K562 (cell line): ENCODE measurements around the gene RYR3. TPM values are rescaled to one million over a fixed set of nuclear protein-coding genes. Genes with fewer than 3 reads are reported as not detected.

Experiments
- ARHGAP35 ChIP-seq: fragments of 450-650 bp; IDR thresholded peaks from 2 replicates; pipeline ENCODE4 v1.6.1; 2018; ENCODE audit not compliant: partially characterized antibody
- EWSR1 ChIP-seq: fragments of 450-650 bp; IDR thresholded peaks from 2 replicates; pipeline ENCODE4 v1.6.1; 2018; ENCODE audit warnings: borderline replicate concordance, mild to moderate bottlenecking, low read depth, moderate library complexity; ENCODE audit not compliant: partially characterized antibody
- FOS ChIP-seq: IDR thresholded peaks from 3 replicates; pipeline ENCODE4 v1.6.1; 2011; ENCODE audit not compliant: insufficient read length; ENCODE audit errors: extremely low read depth
- FOXO4 ChIP-seq: fragments of 450-650 bp; formaldehyde crosslinking; IDR thresholded peaks from 2 replicates; pipeline ENCODE4 v1.4.0; 2020; ENCODE audit warnings: mild to moderate bottlenecking, moderate library complexity
- MIER1 ChIP-seq: fragments of 450-650 bp; IDR thresholded peaks from 2 replicates; pipeline ENCODE4 v1.6.1; 2016; ENCODE audit warnings: antibody characterized with exemption, mild to moderate bottlenecking, low read depth
- SRSF1 ChIP-seq: fragments of 200-400 bp; formaldehyde crosslinking; IDR thresholded peaks from 2 replicates; pipeline ENCODE4 v1.6.1; 2017; ENCODE audit warnings: mild to moderate bottlenecking, low read depth, low read length, moderate library complexity
- U2AF2 ChIP-seq: fragments of 200-400 bp; formaldehyde crosslinking; optimal IDR thresholded peaks from 2 replicates; pipeline ENCODE3; 2017; ENCODE audit warnings: low read depth, mild to moderate bottlenecking, low read length
- ZZZ3 ChIP-seq: fragments of 450-650 bp; IDR thresholded peaks from 2 replicates; pipeline ENCODE4 v1.6.1; 2016; ENCODE audit warnings: antibody characterized with exemption, mild to moderate bottlenecking, moderate library complexity
- polyA plus RNA-seq, 8 experiments: library from polyadenylated mRNA; depleted of rRNA in 4 of 8; stranded (reverse) in 5 of 8; unstranded in 3 of 8; fragments of >200 nt; fragmentation: Nextera tagmentation in 2 of 8; fragmentation: Illumina TruSeq in 1 of 8; extraction: Ambion mirVana in 2 of 8; extraction: Trizol in 1 of 8; gene quantifications; 2 replicates each; pipeline versions ENCODE4 v1.2.1 to v1.2.3, GENCODE V29; 2011 to 2014; ENCODE audit warnings: inconsistent platforms in 1 of 8, missing spikeins in 1 of 8
- total RNA-seq, 7 experiments: library from RNA; depleted of rRNA in 6 of 7; stranded (reverse); fragments of >200 nt in 6 of 7; fragmentation: Illumina TruSeq in 2 of 7; extraction: Trizol in 2 of 7; gene quantifications; 2 replicates each; pipeline versions ENCODE4 v1.2.1 to v1.2.3, GENCODE V29; 2011 to 2021; ENCODE audit warnings: low replicate concordance in 1 of 7
- TF ChIP-seq, protein P1 (sequence below): sonication (generic); formaldehyde crosslinking; IDR thresholded peaks from 2 replicates; pipeline ENCODE4 v1.9.0; 2022; ENCODE audit warnings: mild to moderate bottlenecking, missing genetic modification reagents
- TF ChIP-seq, protein P2 (sequence below): fragments of 250-450 bp; sonication (Bioruptor Pico); IDR thresholded peaks from 2 replicates; pipeline ENCODE4 v1.8.0; 2022; ENCODE audit warnings: inconsistent platforms

Gene RYR3
- total and polyA plus RNA-seq, 9 of the 15 experiments (the other 6 are each of a cell fraction or from before 2014, with no cell fraction given) = 0.04 TPM; not detected in 8

DNA sequence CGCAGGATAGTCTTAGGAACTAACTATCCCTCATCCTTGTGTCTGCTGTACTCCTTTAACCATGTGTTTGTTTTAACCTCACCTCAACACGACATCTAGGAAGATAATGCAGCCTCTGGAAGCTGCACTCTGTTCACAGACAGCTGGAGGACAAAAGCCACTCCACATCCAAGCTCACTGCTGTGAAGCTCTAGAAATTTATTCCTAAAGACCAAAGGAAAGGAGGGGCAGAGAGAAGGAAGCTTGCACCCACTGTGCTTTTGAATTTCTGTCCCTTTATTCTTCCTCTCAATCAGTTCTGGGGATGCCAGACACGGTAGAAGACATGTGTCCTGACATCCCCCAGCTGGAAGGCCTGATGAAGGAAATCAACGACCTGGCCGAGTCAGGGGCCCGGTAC lies 474.6 kb downstream of the RYR3 start (continued):
- TF ChIP-seq ZZZ3 (no peak), FOS (no peak), EWSR1 (no peak), MIER1 (no peak), U2AF2 (no peak), ARHGAP35 (no peak), SRSF1 (no peak), FOXO4 (CRISPR knock-in tag) (no peak)
- TF ChIP-seq, protein P1, sequence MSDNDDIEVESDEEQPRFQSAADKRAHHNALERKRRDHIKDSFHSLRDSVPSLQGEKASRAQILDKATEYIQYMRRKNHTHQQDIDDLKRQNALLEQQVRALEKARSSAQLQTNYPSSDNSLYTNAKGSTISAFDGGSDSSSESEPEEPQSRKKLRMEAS (CRISPR knock-in tag) = no peak
- TF ChIP-seq, protein P2, sequence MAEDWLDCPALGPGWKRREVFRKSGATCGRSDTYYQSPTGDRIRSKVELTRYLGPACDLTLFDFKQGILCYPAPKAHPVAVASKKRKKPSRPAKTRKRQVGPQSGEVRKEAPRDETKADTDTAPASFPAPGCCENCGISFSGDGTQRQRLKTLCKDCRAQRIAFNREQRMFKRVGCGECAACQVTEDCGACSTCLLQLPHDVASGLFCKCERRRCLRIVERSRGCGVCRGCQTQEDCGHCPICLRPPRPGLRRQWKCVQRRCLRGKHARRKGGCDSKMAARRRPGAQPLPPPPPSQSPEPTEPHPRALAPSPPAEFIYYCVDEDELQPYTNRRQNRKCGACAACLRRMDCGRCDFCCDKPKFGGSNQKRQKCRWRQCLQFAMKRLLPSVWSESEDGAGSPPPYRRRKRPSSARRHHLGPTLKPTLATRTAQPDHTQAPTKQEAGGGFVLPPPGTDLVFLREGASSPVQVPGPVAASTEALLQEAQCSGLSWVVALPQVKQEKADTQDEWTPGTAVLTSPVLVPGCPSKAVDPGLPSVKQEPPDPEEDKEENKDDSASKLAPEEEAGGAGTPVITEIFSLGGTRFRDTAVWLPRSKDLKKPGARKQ (CRISPR knock-in tag) = no peak
